Smooth muscle cell (in vitro differentiated cells): Measurements from ENCODE around the gene PAPSS1. TPM values are rescaled to one million over a fixed set of nuclear protein-coding genes. Genes with fewer than 3 reads are reported as not detected.

Experiments
- DNase-seq: peaks from one replicate; lab custom pipeline; 2025; ENCODE audit not compliant: unreplicated experiment; lab: John Stamatoyannopoulos, UW
- H2AFZ ChIP-seq: fragments of 200-600 bp; sonication (generic); 2 replicates; pipeline ENCODE4 v1.6.0; 2016; ENCODE audit warnings: antibody characterized with exemption, low read depth, mild to moderate bottlenecking
- H3F3A ChIP-seq: fragments of 200-600 bp; sonication (generic); 2 replicates; pipeline ENCODE4 v1.6.0; 2017; ENCODE audit warnings: antibody characterized with exemption, low read depth
- H3K27ac ChIP-seq: fragments of 200-600 bp; sonication (generic); 2 replicates; pipeline ENCODE4 v1.5.1; 2016; ENCODE audit warnings: low read depth, mild to moderate bottlenecking
- H3K27me3 ChIP-seq: fragments of 200-600 bp; sonication (generic); 2 replicates; pipeline ENCODE4 v1.6.1; 2016; ENCODE audit warnings: low read depth, mild to moderate bottlenecking
- H3K36me3 ChIP-seq: fragments of 200-600 bp; sonication (generic); 2 replicates; pipeline ENCODE4 v1.5.1; 2016; ENCODE audit warnings: low read depth
- H3K4me1 ChIP-seq: fragments of 200-600 bp; sonication (generic); 2 replicates; pipeline ENCODE4 v1.5.1; 2016; ENCODE audit warnings: low read depth
- H3K4me2 ChIP-seq: fragments of 200-600 bp; sonication (generic); 2 replicates; pipeline ENCODE4 v1.6.0; 2016; ENCODE audit warnings: mild to moderate bottlenecking
- H3K4me3 ChIP-seq: fragments of 200-600 bp; sonication (generic); 2 replicates; pipeline ENCODE4 v1.5.1; 2016; ENCODE audit warnings: mild to moderate bottlenecking
- H3K79me2 ChIP-seq: fragments of 200-600 bp; sonication (generic); 2 replicates; pipeline ENCODE4 v1.6.0; 2016; ENCODE audit warnings: low read depth, mild to moderate bottlenecking
- H3K9ac ChIP-seq: fragments of 200-600 bp; sonication (generic); 2 replicates; pipeline ENCODE4 v1.6.0; 2016; ENCODE audit warnings: low read depth
- H3K9me3 ChIP-seq: fragments of 200-600 bp; sonication (generic); replicated peaks from 2 replicates; pipeline ENCODE4 v1.5.1; 2016; ENCODE audit warnings: low read depth
- H4K20me1 ChIP-seq: fragments of 200-600 bp; sonication (generic); 2 replicates; pipeline ENCODE4 v1.6.0; 2016; ENCODE audit warnings: low read depth
- WGBS: methylation state at CpG from one replicate; pipeline ENCODE4 v1.1.7; 2016; ENCODE audit warnings: low lambda C conversion rate; 5-methylcytosine and 5-hydroxymethylcytosine counted together
- polyA plus RNA-seq: library from polyadenylated mRNA; unstranded; fragments of >200 nt; fragmentation: Nextera tagmentation; extraction: Ambion mirVana; gene quantifications from 2 replicates; pipeline ENCODE4 v1.2.1, GENCODE V29; 2016
- total RNA-seq: library from RNA; depleted of rRNA; stranded (reverse); fragments of >200 nt; gene quantifications from 2 replicates; pipeline ENCODE4 v1.2.3, GENCODE V29; 2014
- TF ChIP-seq, protein P1 (sequence below): fragments of 200-600 bp; sonication (generic); IDR thresholded peaks from 2 replicates; pipeline ENCODE4 v1.5.1; 2017; ENCODE audit warnings: borderline replicate concordance, mild to moderate bottlenecking, antibody characterized with exemption; ENCODE audit not compliant: insufficient read depth, poor library complexity, severe bottlenecking

PAPSS1 gene
- total and polyA plus RNA-seq, 2 experiments from 2014 or later: 188 to 198 TPM

DNA sequence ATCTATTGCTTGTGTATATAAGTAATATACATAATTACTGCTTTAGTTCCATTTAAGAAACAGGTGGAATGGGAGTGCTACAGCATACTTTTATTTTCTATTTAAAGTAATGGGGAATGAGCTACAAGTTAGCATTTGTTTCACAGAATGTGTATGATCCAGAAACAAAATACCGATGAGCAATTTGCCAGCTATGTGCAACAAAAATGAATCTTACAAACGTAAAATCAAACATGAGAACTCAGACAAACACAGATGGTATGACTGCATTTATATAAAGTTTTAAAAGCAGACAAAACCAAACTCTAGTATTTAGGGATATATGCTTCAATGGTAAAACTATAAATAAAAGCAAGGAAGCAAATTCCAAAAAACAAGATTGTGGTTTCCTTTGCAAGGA, 141.7 kb downstream of the PAPSS1 start:
- TF ChIP-seq, protein P1, sequence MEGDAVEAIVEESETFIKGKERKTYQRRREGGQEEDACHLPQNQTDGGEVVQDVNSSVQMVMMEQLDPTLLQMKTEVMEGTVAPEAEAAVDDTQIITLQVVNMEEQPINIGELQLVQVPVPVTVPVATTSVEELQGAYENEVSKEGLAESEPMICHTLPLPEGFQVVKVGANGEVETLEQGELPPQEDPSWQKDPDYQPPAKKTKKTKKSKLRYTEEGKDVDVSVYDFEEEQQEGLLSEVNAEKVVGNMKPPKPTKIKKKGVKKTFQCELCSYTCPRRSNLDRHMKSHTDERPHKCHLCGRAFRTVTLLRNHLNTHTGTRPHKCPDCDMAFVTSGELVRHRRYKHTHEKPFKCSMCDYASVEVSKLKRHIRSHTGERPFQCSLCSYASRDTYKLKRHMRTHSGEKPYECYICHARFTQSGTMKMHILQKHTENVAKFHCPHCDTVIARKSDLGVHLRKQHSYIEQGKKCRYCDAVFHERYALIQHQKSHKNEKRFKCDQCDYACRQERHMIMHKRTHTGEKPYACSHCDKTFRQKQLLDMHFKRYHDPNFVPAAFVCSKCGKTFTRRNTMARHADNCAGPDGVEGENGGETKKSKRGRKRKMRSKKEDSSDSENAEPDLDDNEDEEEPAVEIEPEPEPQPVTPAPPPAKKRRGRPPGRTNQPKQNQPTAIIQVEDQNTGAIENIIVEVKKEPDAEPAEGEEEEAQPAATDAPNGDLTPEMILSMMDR: no peak
- H3K36me3 ChIP-seq: no peaks in the 10 kb centered on the region
- H3K27ac ChIP-seq: peak overlapping the region; percentile 10
- no peaks in the 10 kb centered on the region for H4K20me1 ChIP-seq
- no peaks in the 10 kb centered on the region for H3K79me2 ChIP-seq
- no peak overlapping the region for H3K4me2 ChIP-seq
- WGBS: 38% methylated on average over 2 of the region's 2 CpGs
- H2AFZ ChIP-seq: no peak overlapping the region
- H3K9me3 ChIP-seq: no peaks in the 10 kb centered on the region
- no peaks in the 10 kb centered on the region for H3K27me3 ChIP-seq
- no peak overlapping the region for H3K9ac ChIP-seq
- no peaks in the 10 kb centered on the region for H3F3A ChIP-seq
- no peak overlapping the region for H3K4me3 ChIP-seq
- no peak for DNase-seq
- no peaks in the 10 kb centered on the region for H3K4me1 ChIP-seq

DNA sequence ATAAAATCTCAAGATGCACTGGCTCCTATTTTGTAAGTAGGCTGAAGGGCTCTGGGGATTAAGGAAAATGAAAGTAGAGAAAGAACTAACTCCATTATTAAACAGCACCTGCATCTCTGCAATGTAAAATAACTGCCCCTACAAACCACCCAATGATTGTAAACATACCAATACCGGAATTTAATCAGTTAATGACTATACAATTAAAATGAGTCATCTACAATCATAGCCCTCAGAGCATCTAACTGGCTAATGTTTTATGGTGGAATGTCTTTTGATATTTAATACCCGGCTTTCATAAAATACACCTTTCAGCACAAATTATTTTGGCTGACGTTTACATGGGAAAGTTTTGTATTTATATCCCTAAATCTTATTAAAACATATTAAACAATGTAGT, 142.3 kb downstream of the PAPSS1 start:
- Histone ChIP-seq H3K79me2 (no peaks in the 10 kb centered on the region), H3K27ac (no peak overlapping the region), H3K9me3 (no peaks in the 10 kb centered on the region), H3K36me3 (no peaks in the 10 kb centered on the region), H3F3A (no peaks in the 10 kb centered on the region), H3K9ac (no peak overlapping the region), H3K27me3 (no peaks in the 10 kb centered on the region), H2AFZ (no peak overlapping the region), H3K4me1 (no peaks in the 10 kb centered on the region), H3K4me3 (no peak overlapping the region), H3K4me2 (no peak overlapping the region), H4K20me1 (no peaks in the 10 kb centered on the region)
- TF ChIP-seq, protein P1: no peak
- 92% methylated on average over 3 of the region's 3 CpGs for WGBS
- DNase-seq: no peak

DNA sequence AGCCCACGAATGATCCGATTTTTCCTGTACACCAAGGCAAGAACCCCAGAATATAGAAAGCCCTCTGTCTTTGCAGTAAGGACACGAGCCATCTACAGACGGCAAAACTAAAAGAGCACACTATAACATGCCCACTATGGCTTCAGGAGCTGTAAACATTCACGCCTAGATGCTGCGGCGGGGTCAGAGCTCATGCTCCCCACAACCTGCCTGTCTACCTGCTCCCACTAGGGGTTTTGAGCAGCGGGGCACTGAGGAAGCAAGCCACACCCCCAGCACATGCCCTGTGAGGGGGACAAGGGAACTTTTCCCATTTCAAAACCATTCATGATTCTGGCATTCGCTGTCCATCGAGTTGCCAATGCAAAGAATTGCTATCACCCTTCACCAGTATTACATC, 144.8 kb downstream of the PAPSS1 start:
- Histone ChIP-seq H3K27ac (no peak overlapping the region), H3K36me3 (no peaks in the 10 kb centered on the region), H3K4me3 (no peak overlapping the region), H2AFZ (no peak overlapping the region), H3K4me2 (no peak overlapping the region), H3K9ac (no peak overlapping the region), H3K9me3 (no peaks in the 10 kb centered on the region), H3F3A (no peaks in the 10 kb centered on the region), H3K79me2 (no peaks in the 10 kb centered on the region), H3K27me3 (no peaks in the 10 kb centered on the region), H3K4me1 (no peaks in the 10 kb centered on the region), H4K20me1 (no peaks in the 10 kb centered on the region)
- no peak for DNase-seq
- 97% methylated on average over 10 of the region's 10 CpGs for WGBS
- TF ChIP-seq, protein P1: no peak

DNA sequence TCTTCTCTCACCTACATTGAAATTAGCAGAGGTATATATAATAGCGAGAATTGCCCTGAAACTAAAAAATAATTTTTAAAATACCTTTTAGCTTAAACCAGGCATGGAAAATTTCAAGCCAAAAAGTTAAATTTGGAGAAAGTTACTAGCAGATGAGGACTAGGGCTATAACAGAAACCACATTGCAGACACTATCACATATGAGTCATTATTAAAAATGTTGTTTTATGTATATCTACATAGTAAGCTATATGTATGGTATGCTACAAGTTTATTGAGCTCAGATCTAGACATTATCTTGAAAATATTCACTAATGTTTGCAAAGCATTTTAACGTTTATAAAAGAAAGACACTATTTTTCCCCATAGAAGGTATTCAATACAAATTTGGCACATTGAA, 147.8 kb downstream of the PAPSS1 start:
- Histone ChIP-seq H3K79me2 (no peaks in the 10 kb centered on the region), H3K27me3 (no peaks in the 10 kb centered on the region), H3K4me1 (no peaks in the 10 kb centered on the region), H3F3A (no peaks in the 10 kb centered on the region), H4K20me1 (no peaks in the 10 kb centered on the region), H3K27ac (no peak overlapping the region), H3K4me3 (no peak overlapping the region), H3K9me3 (no peaks in the 10 kb centered on the region), H3K36me3 (peaks cover 4% of the 10 kb centered on the region), H2AFZ (no peak overlapping the region), H3K4me2 (no peak overlapping the region), H3K9ac (no peak overlapping the region)
- 77% methylated on average over 2 of the region's 2 CpGs for WGBS
- TF ChIP-seq, protein P1: no peak
- DNase-seq: no peak
